KMS-11 (cell line): Measurements from ENCODE around the gene PRSS57.

Experiments
- H2AFZ ChIP-seq: fragments of 200-600 bp; sonication (generic); 2 replicates; pipeline ENCODE4 v1.6.1; 2016; ENCODE audit warnings: antibody characterized with exemption, mixed run types, low read depth
- H3K27ac ChIP-seq: fragments of 200-600 bp; sonication (generic); 2 replicates; pipeline ENCODE4 v1.6.1; 2016; ENCODE audit warnings: mild to moderate bottlenecking, mixed run types
- H3K27me3 ChIP-seq: fragments of 200-600 bp; sonication (generic); 2 replicates; pipeline ENCODE4 v1.6.1; 2017; ENCODE audit warnings: mild to moderate bottlenecking, low read depth, mixed run types, moderate library complexity; ENCODE audit not compliant: insufficient read depth
- H3K36me3 ChIP-seq: fragments of 200-600 bp; sonication (generic); 2 replicates; pipeline ENCODE4 v1.6.1; 2017; ENCODE audit warnings: mild to moderate bottlenecking, mixed run types; ENCODE audit not compliant: insufficient read depth
- H3K4me1 ChIP-seq: fragments of 200-600 bp; sonication (generic); 2 replicates; pipeline ENCODE4 v1.6.1; 2016; ENCODE audit warnings: mild to moderate bottlenecking, low read depth, mixed run types; ENCODE audit not compliant: poor library complexity, severe bottlenecking
- H3K4me2 ChIP-seq: fragments of 200-600 bp; sonication (generic); 2 replicates; pipeline ENCODE4 v1.7.0; 2016; ENCODE audit warnings: mild to moderate bottlenecking, mixed run types
- H3K4me3 ChIP-seq: fragments of 200-600 bp; sonication (generic); IDR thresholded peaks from 2 replicates; pipeline ENCODE4 v1.6.1; 2017; ENCODE audit warnings: low read depth, low read length, mixed read lengths; ENCODE audit not compliant: insufficient read depth
- H3K79me2 ChIP-seq: fragments of 200-600 bp; sonication (generic); 2 replicates; pipeline ENCODE4 v1.6.1; 2016; ENCODE audit warnings: low read depth, mixed run types; ENCODE audit not compliant: insufficient read depth
- H3K9ac ChIP-seq: fragments of 200-600 bp; sonication (generic); 2 replicates; pipeline ENCODE4 v1.6.1; 2016; ENCODE audit warnings: mild to moderate bottlenecking, mixed run types
- H4K20me1 ChIP-seq: fragments of 200-600 bp; sonication (generic); 2 replicates; pipeline ENCODE4 v1.6.1; 2016; ENCODE audit warnings: mild to moderate bottlenecking, mixed run types; ENCODE audit not compliant: insufficient read depth
- TF ChIP-seq, protein P1 (sequence below): fragments of 200-600 bp; sonication (generic); conservative IDR thresholded peaks from 2 replicates; pipeline ENCODE4 v1.6.1; 2017; ENCODE audit warnings: low read depth, mild to moderate bottlenecking, antibody characterized with exemption, low read length, moderate library complexity, mixed read lengths

The PRSS57 gene

DNA sequence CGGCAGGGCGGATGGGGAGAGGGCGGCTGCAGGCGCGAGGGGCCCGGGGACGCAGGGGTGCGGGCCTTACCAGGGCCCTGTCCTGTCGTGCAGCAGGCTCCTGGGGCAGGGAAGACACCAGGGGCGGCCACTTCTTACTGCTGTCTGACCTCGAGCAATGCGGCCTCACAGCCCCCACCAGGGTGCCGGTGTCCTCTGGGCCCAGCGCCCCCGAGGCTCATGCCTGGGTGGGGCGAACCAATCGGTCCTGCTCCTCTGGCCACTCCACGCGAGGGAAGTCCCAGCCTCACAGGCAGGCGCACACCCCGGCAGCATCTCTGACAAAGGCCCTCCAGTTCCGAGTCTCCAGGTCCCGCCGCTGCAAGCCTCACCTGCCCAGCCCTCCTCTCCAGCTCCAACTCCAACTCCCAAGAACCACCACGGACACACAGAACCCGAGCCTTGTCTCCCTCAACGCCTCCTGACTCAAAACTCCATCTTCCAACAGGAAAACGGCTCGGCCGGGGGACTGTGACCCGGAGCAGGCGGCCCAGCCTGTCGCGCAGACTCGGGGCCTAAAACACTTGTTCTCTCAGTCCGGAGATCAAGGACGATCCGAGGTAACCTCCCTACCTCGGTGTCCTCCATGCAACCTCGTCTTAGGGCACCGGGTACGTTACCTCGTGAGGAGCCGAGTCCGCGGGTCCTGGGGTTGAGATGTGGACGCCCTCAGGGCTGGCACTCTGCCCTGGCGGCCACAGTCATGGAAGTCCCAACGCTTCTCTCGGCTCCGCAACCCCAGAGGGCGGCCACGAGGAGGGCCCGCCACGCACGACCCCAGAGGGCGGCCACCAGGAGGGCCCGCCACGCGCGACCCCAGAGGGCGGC lies 49.1 kb downstream of the PRSS57 start:
- no peaks in the 10 kb centered on the region for H4K20me1 ChIP-seq
- H3K4me2 ChIP-seq: no peak overlapping the region
- no peaks in the 10 kb centered on the region for H3K27me3 ChIP-seq
- no peak overlapping the region for H3K9ac ChIP-seq
- TF ChIP-seq, protein P1, sequence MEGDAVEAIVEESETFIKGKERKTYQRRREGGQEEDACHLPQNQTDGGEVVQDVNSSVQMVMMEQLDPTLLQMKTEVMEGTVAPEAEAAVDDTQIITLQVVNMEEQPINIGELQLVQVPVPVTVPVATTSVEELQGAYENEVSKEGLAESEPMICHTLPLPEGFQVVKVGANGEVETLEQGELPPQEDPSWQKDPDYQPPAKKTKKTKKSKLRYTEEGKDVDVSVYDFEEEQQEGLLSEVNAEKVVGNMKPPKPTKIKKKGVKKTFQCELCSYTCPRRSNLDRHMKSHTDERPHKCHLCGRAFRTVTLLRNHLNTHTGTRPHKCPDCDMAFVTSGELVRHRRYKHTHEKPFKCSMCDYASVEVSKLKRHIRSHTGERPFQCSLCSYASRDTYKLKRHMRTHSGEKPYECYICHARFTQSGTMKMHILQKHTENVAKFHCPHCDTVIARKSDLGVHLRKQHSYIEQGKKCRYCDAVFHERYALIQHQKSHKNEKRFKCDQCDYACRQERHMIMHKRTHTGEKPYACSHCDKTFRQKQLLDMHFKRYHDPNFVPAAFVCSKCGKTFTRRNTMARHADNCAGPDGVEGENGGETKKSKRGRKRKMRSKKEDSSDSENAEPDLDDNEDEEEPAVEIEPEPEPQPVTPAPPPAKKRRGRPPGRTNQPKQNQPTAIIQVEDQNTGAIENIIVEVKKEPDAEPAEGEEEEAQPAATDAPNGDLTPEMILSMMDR: no peak
- H3K27ac ChIP-seq: no peak overlapping the region
- H3K79me2 ChIP-seq: no peaks in the 10 kb centered on the region
- no peaks in the 10 kb centered on the region for H3K4me1 ChIP-seq
- H2AFZ ChIP-seq: no peak overlapping the region
- no peak overlapping the region for H3K4me3 ChIP-seq
- H3K36me3 ChIP-seq: no peaks in the 10 kb centered on the region; the same call in 1 of the 2 replicates

DNA sequence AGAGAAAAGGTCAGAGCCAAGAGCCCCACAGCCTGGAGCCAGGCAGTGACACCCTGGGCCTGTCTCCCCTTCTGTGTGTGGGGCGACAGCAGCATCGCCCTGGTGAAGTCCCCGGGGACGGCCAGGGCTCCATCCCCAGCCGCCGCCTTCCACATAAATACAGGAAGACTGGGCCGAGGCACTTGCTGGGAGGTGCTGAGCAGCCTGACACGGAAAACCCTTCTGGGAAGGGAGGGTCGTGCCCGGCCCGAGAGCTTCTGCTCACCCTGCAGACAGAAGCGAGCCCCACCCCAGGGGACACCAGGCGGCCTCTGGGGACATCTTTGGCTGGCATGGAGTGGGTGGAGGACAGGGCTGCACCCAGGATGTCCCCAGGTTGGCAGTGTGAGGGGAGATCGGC lies 50.5 kb downstream of the PRSS57 start:
- Histone ChIP-seq H3K27me3 (no peaks in the 10 kb centered on the region), H4K20me1 (no peaks in the 10 kb centered on the region), H3K9ac (no peak overlapping the region)

DNA sequence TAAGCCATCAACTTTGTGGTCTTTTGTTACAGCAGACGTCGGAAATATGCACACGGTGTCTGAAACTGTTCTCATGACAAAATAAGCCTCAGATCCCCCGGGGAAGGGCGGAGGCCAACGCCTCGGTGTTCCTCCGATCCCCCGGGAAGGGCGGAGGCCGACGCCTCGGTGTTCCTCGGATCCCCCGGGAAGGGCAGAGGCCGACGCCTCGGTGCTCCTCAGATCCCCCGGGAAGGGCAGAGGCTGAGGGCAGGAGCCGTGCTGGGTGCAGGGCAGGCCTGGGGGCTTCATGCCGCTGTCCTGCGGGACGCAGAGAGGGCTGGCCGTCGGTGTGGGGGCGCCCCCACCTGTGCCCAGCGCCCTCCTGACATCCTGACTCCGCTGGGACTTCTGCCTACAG lies 50.9 kb downstream of the PRSS57 start:
- H3K4me2 ChIP-seq: no peak overlapping the region
- H3K4me3 ChIP-seq: no peak overlapping the region

More for the DNA sequence above, 50.5 kb downstream of the PRSS57 start:
- Histone ChIP-seq H3K4me1 (no peaks in the 10 kb centered on the region), H3K4me3 (no peak overlapping the region), H2AFZ (no peak overlapping the region), H3K79me2 (no peaks in the 10 kb centered on the region), H3K36me3 (no peaks in the 10 kb centered on the region; the same call in 1 of the 2 replicates), H3K4me2 (no peak overlapping the region), H3K27ac (no peak overlapping the region)
- TF ChIP-seq, protein P1: no peak

DNA sequence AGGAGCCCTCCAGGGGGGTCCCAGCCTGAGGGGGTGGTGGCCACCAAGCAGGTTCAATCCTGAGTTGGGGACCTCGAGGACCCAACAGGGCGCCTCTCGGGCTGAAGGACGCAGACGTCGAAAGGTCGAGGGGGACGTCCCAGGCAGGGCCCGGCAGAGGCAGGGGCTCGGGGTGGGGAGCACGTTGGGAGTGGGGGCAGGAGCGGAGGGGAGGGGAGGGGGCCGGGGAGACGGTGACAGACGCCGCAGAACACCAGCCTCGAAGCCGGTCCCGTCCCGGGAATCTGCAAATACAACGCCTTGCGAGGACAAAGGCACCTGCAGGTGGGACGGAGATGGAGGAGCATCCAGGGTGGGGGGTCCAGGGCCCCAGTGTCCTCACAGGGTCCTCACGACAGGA lies 51.5 kb downstream of the PRSS57 start:
- no peak overlapping the region for H3K4me2 ChIP-seq
- no peaks in the 10 kb centered on the region for H3K27me3 ChIP-seq
- H3K27ac ChIP-seq: no peak overlapping the region
- H3K4me3 ChIP-seq: no peak overlapping the region
- TF ChIP-seq, protein P1: no peak
- H3K79me2 ChIP-seq: no peaks in the 10 kb centered on the region
- H4K20me1 ChIP-seq: no peaks in the 10 kb centered on the region
- H3K9ac ChIP-seq: no peak overlapping the region
- no peaks in the 10 kb centered on the region for H3K4me1 ChIP-seq
- H2AFZ ChIP-seq: no peak overlapping the region
- H3K36me3 ChIP-seq: no peaks in the 10 kb centered on the region; the same call in 1 of the 2 replicates

More for the DNA sequence above, 50.9 kb downstream of the PRSS57 start:
- Histone ChIP-seq H3K79me2 (no peaks in the 10 kb centered on the region), H4K20me1 (no peaks in the 10 kb centered on the region), H3K27ac (no peak overlapping the region), H3K36me3 (no peaks in the 10 kb centered on the region; the same call in 1 of the 2 replicates), H3K4me1 (no peaks in the 10 kb centered on the region), H3K27me3 (no peaks in the 10 kb centered on the region), H2AFZ (no peak overlapping the region), H3K9ac (no peak overlapping the region)
- TF ChIP-seq, protein P1: no peak
